ENCODE data around the gene PCDHGC3. TPM values are rescaled to one million over a fixed set of nuclear protein-coding genes. Genes with fewer than 3 reads are reported as not detected.

The PCDHGC3 gene
- total and polyA plus RNA-seq, 2 experiments from 2014 or later, result 12.9 to 13.8 TPM

- H3K36me3 Mint-ChIP-seq (ENCODE audit: low read depth), result peaks cover 38% of the 10 kb centered on the region
- H3F3A ChIP-seq (replicated peaks; ENCODE audit: low read depth), result 0 out of 2 replicates have a peak, but pooled peaks cover 4% of the 10 kb centered on the region
- DNase-seq (ENCODE audit: low spot score), result peak; percentile 51
- TF ChIP-seq, protein P1, sequence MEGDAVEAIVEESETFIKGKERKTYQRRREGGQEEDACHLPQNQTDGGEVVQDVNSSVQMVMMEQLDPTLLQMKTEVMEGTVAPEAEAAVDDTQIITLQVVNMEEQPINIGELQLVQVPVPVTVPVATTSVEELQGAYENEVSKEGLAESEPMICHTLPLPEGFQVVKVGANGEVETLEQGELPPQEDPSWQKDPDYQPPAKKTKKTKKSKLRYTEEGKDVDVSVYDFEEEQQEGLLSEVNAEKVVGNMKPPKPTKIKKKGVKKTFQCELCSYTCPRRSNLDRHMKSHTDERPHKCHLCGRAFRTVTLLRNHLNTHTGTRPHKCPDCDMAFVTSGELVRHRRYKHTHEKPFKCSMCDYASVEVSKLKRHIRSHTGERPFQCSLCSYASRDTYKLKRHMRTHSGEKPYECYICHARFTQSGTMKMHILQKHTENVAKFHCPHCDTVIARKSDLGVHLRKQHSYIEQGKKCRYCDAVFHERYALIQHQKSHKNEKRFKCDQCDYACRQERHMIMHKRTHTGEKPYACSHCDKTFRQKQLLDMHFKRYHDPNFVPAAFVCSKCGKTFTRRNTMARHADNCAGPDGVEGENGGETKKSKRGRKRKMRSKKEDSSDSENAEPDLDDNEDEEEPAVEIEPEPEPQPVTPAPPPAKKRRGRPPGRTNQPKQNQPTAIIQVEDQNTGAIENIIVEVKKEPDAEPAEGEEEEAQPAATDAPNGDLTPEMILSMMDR (conservative IDR thresholded peaks at IDR 0.05; ENCODE audit: low read depth in 2 of 2), result no peak
- TF ChIP-seq EZH2 (IDR thresholded peaks at IDR 0.05; ENCODE audit: low read depth, unreplicated experiment) (no peak), ETS1 (IDR thresholded peaks at IDR 0.05) (no peak), EZH2phosphoT487 (IDR thresholded peaks at IDR 0.05; ENCODE audit: unreplicated experiment) (no peak), CREB1 (CRISPR knock-in tag; IDR thresholded peaks at IDR 0.05; ENCODE audit: low read depth) (no peak), POLR2AphosphoS5 (IDR thresholded peaks at IDR 0.05; ENCODE audit: low read depth) (no peak; the same call in 1 of the 2 replicates), NANOG (IDR thresholded peaks at IDR 0.05; ENCODE audit: borderline replicate concordance) (no peak), STAT1 (IDR thresholded peaks at IDR 0.05; ENCODE audit: unreplicated experiment) (no peak), ZNF331 (CRISPR knock-in tag; IDR thresholded peaks at IDR 0.05; ENCODE audit: low read depth) (no peak), JUNB (IDR thresholded peaks at IDR 0.05; ENCODE audit: unreplicated experiment) (no peak), ZNF462 (CRISPR knock-in tag; IDR thresholded peaks at IDR 0.05) (no peak), ZNF114 (CRISPR knock-in tag; IDR thresholded peaks at IDR 0.05) (no peak)
- TF ChIP-seq, protein P2, sequence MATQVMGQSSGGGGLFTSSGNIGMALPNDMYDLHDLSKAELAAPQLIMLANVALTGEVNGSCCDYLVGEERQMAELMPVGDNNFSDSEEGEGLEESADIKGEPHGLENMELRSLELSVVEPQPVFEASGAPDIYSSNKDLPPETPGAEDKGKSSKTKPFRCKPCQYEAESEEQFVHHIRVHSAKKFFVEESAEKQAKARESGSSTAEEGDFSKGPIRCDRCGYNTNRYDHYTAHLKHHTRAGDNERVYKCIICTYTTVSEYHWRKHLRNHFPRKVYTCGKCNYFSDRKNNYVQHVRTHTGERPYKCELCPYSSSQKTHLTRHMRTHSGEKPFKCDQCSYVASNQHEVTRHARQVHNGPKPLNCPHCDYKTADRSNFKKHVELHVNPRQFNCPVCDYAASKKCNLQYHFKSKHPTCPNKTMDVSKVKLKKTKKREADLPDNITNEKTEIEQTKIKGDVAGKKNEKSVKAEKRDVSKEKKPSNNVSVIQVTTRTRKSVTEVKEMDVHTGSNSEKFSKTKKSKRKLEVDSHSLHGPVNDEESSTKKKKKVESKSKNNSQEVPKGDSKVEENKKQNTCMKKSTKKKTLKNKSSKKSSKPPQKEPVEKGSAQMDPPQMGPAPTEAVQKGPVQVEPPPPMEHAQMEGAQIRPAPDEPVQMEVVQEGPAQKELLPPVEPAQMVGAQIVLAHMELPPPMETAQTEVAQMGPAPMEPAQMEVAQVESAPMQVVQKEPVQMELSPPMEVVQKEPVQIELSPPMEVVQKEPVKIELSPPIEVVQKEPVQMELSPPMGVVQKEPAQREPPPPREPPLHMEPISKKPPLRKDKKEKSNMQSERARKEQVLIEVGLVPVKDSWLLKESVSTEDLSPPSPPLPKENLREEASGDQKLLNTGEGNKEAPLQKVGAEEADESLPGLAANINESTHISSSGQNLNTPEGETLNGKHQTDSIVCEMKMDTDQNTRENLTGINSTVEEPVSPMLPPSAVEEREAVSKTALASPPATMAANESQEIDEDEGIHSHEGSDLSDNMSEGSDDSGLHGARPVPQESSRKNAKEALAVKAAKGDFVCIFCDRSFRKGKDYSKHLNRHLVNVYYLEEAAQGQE (IDR thresholded peaks at IDR 0.05; ENCODE audit: unreplicated experiment), result no peak
- H3K27me3 Mint-ChIP-seq (ENCODE audit: insufficient read depth, low read depth, poor library complexity), result peaks cover 26% of the 10 kb centered on the region
- peak overlapping the region; percentile 64 for H2AFZ ChIP-seq
- peaks cover 22% of the 10 kb centered on the region for H3K4me1 ChIP-seq (ENCODE audit: insufficient read depth)
- H3K9me2 ChIP-seq (ENCODE audit: insufficient read depth), result no peaks in the 10 kb centered on the region
- H3K4me2 ChIP-seq, result peak overlapping the region; percentile 100
- H3K4me1 Mint-ChIP-seq, result peaks cover 43% of the 10 kb centered on the region
- H3K36me3 ChIP-seq (ENCODE audit: insufficient read depth), result peaks cover 7% of the 10 kb centered on the region; the same call in 1 of the 2 replicates
- peak overlapping the region; percentile 93; the same call in 1 of the 2 replicates for H3K27ac ChIP-seq (ENCODE audit: low read depth)
- no peaks in the 10 kb centered on the region; the same call in 2 of the 3 replicates for H3K9me3 Mint-ChIP-seq
- peak; percentile 10 for ATAC-seq
- peak overlapping the region; percentile 81 for H3K4me3 Mint-ChIP-seq
- H4K20me1 ChIP-seq (replicated peaks; ENCODE audit: insufficient read depth), result no peaks in the 10 kb centered on the region
- H3K27ac Mint-ChIP-seq, result peak overlapping the region; percentile 95
- H3K27me3 ChIP-seq (ENCODE audit: insufficient read depth), result 0 out of 2 replicates have a peak, but pooled peaks cover 4% of the 10 kb centered on the region
- peak overlapping the region; percentile 97 for H3K4me3 ChIP-seq
- no peaks in the 10 kb centered on the region for H3K79me2 ChIP-seq (replicated peaks; ENCODE audit: insufficient read depth)
Measured at GRCh38 chr5:141512911-141513626, 37.3 kb downstream of the PCDHGC3 start.
